Erythroblast (primary cell): ENCODE measurements around the gene MACROD2.

Experiments used
- GATA1 ChIP-seq: IDR thresholded peaks from 2 replicates; pipeline ENCODE4 v1.6.1; 2011; ENCODE audit warnings: low read depth, mild to moderate bottlenecking, control low read depth, low read length, moderate library complexity
- POLR2A ChIP-seq: IDR thresholded peaks from 2 replicates; pipeline ENCODE4 v1.6.1; 2011; ENCODE audit warnings: mild to moderate bottlenecking, low read length

DNA sequence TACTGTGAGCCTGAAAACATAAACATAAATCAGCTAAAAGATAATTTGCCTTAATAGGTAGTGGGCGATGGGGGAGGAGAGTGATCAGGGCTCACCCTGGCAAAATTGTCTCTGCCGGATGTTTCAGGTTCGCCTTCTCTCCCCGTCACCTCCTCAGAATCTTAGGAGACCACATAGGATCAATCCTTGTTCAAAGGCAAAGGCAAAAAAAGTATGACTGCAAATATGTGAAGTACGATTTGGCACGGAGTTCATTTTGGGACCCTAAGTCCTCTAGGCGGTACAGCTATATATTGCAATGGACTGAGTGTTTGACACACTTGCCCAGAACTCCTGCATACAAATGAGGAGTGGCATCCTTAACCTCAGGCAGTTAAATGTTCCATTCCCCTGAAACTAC is 991.3 kb downstream of the MACROD2 start:
- no peak for TF ChIP-seq POLR2A
- TF ChIP-seq GATA1: no peak
